AG04450 (cell line): ENCODE measurements around the gene RADX. TPM values are rescaled to one million over a fixed set of nuclear protein-coding genes. Genes with fewer than 3 reads are reported as not detected.

ENCODE experiments used
- CTCF ChIA-PET: fragments of 300-600, 350-600 bp; formaldehyde crosslinking; extraction: SDS; loops from one replicate; lab custom pipeline; 2022; ENCODE audit warnings: antibody characterized with exemption, inconsistent platforms; lab: Charles Lee
- POLR2A ChIA-PET: fragments of 350-600 bp; formaldehyde crosslinking; extraction: SDS; loops from one replicate; lab custom pipeline; 2021; ENCODE audit warnings: antibody characterized with exemption, inconsistent platforms; lab: Yijun Ruan, JAX
- DNase-seq: peaks from one replicate; pipeline ENCODE4 v3.0.0-alpha.2; 2011; ENCODE audit warnings: low read depth, low spot score
- H3K27ac ChIP-seq: one replicate; pipeline ENCODE4 v1.5.1; 2012; ENCODE audit warnings: low read depth, low read length, control low read depth
- H3K27me3 ChIP-seq: one replicate; pipeline ENCODE4 v1.6.0; 2012; ENCODE audit warnings: low read length; ENCODE audit not compliant: control insufficient read depth, insufficient read depth
- H3K4me3 ChIP-seq: 2 replicates; pipeline ENCODE4 v1.5.1; 2011; ENCODE audit warnings: mild to moderate bottlenecking, low read depth, low read length, control low read depth
- H3K9me3 ChIP-seq: 2 replicates; pipeline ENCODE4 v1.5.1; 2012; ENCODE audit warnings: low read length; ENCODE audit not compliant: control insufficient read depth, insufficient read depth
- CTCF ChIP-seq: IDR thresholded peaks from 2 replicates; pipeline ENCODE4 v1.5.1; 2011; ENCODE audit warnings: low read depth, low read length, control low read depth, inconsistent platforms
- polyA minus RNA-seq: library from RNA; depleted of rRNA, polyadenylated mRNA; stranded (reverse); fragments of >200 nt; gene quantifications from 2 replicates; pipeline ENCODE4 v1.2.3, GENCODE V29; 2011; rRNA and poly(A)+ RNA removed
- polyA plus RNA-seq: library from polyadenylated mRNA; depleted of rRNA; stranded (reverse); fragments of >200 nt; gene quantifications from 2 replicates; pipeline ENCODE4 v1.2.3, GENCODE V29; 2011; rRNA removed

The RADX gene
- polyA plus RNA-seq (1.0 and 1.8 TPM in 2 replicates), polyA minus RNA-seq (1.1 and 1.3 TPM in 2 replicates)

- TF ChIP-seq CTCF = no peak
- no peak within 1 kb of the TSS for H3K27ac ChIP-seq
- peak; percentile 15 for DNase-seq
- no peaks in the 10 kb centered on the region for H3K9me3 ChIP-seq
- H3K4me3 ChIP-seq = peak within 1 kb of the TSS; percentile 71
- POLR2A ChIA-PET = no interaction called here
- CTCF ChIA-PET = interaction anchor here (0.6 to 2.6 kb wide), 2 partner anchors 9 to 51 kb away, joined by 4 to 8 read pairs; no protein-coding TSS in a partner anchor
- H3K27me3 ChIP-seq = no peaks in the 10 kb centered on the region
Observed at GRCh38 chrX:106611679-106612392, at the start of gene RADX. RADX (plus strand) TSS chrX:106611978; CDS start chrX:106612081, 103 bp downstream.

- no peak for DNase-seq
- ChIA-PET POLR2A (no interaction called here), CTCF (no interaction called here)
- no peak overlapping the region for H3K27ac ChIP-seq
- H3K9me3 ChIP-seq = no peaks in the 10 kb centered on the region
- H3K27me3 ChIP-seq = no peaks in the 10 kb centered on the region
- no peak for TF ChIP-seq CTCF
- no peak overlapping the region for H3K4me3 ChIP-seq
Observed at GRCh38 chrX:106564986-106565385, 46.8 kb upstream of the RADX start.

GRCh38 chrX:106566362-106566761 is 45.4 kb upstream of the RADX start:
- no peak overlapping the region for H3K27ac ChIP-seq
- H3K4me3 ChIP-seq = no peak overlapping the region
- no peak for TF ChIP-seq CTCF
- no peak for DNase-seq
- H3K27me3 ChIP-seq = no peaks in the 10 kb centered on the region
- ChIA-PET CTCF (no interaction called here), POLR2A (no interaction called here)
- no peaks in the 10 kb centered on the region for H3K9me3 ChIP-seq

- Histone ChIP-seq H3K27ac (no peak overlapping the region), H3K9me3 (no peaks in the 10 kb centered on the region), H3K4me3 (no peak overlapping the region), H3K27me3 (no peaks in the 10 kb centered on the region)
- CTCF ChIA-PET = no interaction called here
- TF ChIP-seq CTCF = no peak
- POLR2A ChIA-PET = no interaction called here
- DNase-seq = no peak
Observed at GRCh38 chrX:106581856-106582255, 29.9 kb upstream of the RADX start.

GRCh38 chrX:106585478-106585877 is 26.3 kb upstream of the RADX start:
- Histone ChIP-seq H3K4me3 (no peak overlapping the region), H3K27me3 (no peaks in the 10 kb centered on the region), H3K9me3 (no peaks in the 10 kb centered on the region), H3K27ac (no peak overlapping the region)
- DNase-seq = no peak
- CTCF ChIA-PET = no interaction called here
- POLR2A ChIA-PET = no interaction called here
- no peak for TF ChIP-seq CTCF
